Gastrocnemius medialis (tissue), 4 donors: ENCODE measurements around the gene LEPR. TPM values are rescaled to one million over a fixed set of nuclear protein-coding genes. Genes with fewer than 3 reads are reported as not detected.

Source experiments
- ATAC-seq, 2 donors: fragments of 150-250 bp; one replicate each; pipeline ENCODE4 v1.9.1; 2016
- DNase-seq, 2 donors: peaks; one replicate each; pipeline ENCODE4 v3.0.0-alpha.2; 2019
- H3K27ac ChIP-seq, 4 donors: fragments of 200-600 bp; sonication (generic); 1 replicate in 1 of 4; 2 replicates in 3 of 4; pipeline ENCODE4 v1.5.1; 2016 to 2018; ENCODE audit warnings: mild to moderate bottlenecking in 2 of 4, moderate library complexity in 1 of 4
- H3K27me3 ChIP-seq, 3 donors: fragments of 200-600 bp; sonication (generic) in 2 of 3; 1 replicate in 1 of 3; 2 replicates in 2 of 3; pipeline versions ENCODE4 v1.5.1 to v1.6.0; 2016 to 2019; ENCODE audit warnings: mild to moderate bottlenecking in 1 of 3, moderate library complexity in 1 of 3
- H3K36me3 ChIP-seq, 2 donors: fragments of 200-600 bp; sonication (generic) in 1 of 2; one replicate each; pipeline ENCODE4 v1.5.1; 2017 to 2018
- H3K4me1 ChIP-seq, 2 donors: fragments of 200-600 bp; sonication (generic) in 1 of 2; one replicate each; pipeline ENCODE4 v1.5.1; 2016 to 2017; ENCODE audit warnings: mild to moderate bottlenecking in 2 of 2
- H3K4me3 ChIP-seq, 4 donors: fragments of 200-600 bp; sonication (generic) in 3 of 4; 1 replicate in 1 of 4; 2 replicates in 3 of 4; pipeline ENCODE4 v1.5.1; 2016 to 2019; ENCODE audit warnings: mild to moderate bottlenecking in 2 of 4
- H3K9me3 ChIP-seq, 3 donors: fragments of 200-600 bp; sonication (generic) in 2 of 3; 1 replicate in 1 of 3; 2 replicates in 2 of 3; pipeline ENCODE4 v1.5.1; 2016 to 2019
- POLR2A ChIP-seq, 2 donors: fragments of 450-650 bp; IDR thresholded peaks; one replicate each; pipeline ENCODE4 v1.6.1; 2017; ENCODE audit warnings: antibody characterized with exemption in 2 of 2, mild to moderate bottlenecking in 2 of 2, moderate library complexity in 2 of 2
- in situ Hi-C, 4 donors: fragments of 200-750 bp; cut with MboI; loops; one replicate each; pipeline versions ENCODE4 v1.15.0 to v1.8.0; 2017; ENCODE audit warnings: low sequenced_read_pairs in 4 of 4
- intact Hi-C: fragments of 100-400 bp; cut with DNase I; formaldehyde crosslinking; loops from one replicate; pipeline ENCODE4 v1.15.1; 2023; ENCODE audit warnings: low total_unique reads
- total RNA-seq, 4 donors: library from RNA; depleted of rRNA; stranded (reverse); fragments of >200 nt; gene quantifications; one replicate each; pipeline versions ENCODE4 v1.1.0 to v1.2.3, GENCODE V29; 2016
- TF ChIP-seq, protein P1 (sequence below), 5 experiments: fragments of 450-650 bp in 3 of 5; fragments of 200-600 bp in 2 of 5; sonication (generic) in 2 of 5; IDR thresholded peaks in 4 of 5; conservative IDR thresholded peaks in 1 of 5; 1 replicate in 4 of 5; 2 replicates in 1 of 5; pipeline ENCODE4 v1.5.1; 2016 to 2019; ENCODE audit warnings: antibody characterized with exemption in 5 of 5, mild to moderate bottlenecking in 3 of 5, moderate library complexity in 3 of 5

LEPR gene
- total RNA-seq, 4 donors from 2014 or later, result 4.0 to 7.4 (median 4.2) TPM

DNA sequence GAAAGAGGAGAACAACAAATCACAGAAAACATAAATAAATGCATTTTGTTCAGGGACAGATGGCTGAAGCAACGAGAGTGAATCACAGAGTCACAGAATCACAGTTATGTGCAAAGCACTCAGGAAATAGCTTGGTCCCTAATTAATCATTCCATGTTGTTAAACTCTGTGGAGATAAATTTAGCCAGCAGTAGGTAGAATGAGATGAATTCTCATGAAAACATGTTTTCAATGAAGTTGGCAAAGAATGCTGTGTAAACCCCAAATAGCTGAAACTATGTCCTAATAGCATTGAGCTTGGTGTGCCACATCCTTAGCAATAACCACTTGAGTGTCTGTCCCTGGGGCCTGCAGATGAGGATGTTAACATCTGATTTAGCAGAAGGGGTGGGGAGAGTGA lies 20.4 kb downstream of the LEPR start:
- intact Hi-C loops, result no loop called here
- DNase-seq, result no peak
- H3K27ac ChIP-seq, result no peak overlapping the region
- H3K9me3 ChIP-seq, result no peaks in the 10 kb centered on the region
- no peaks in the 10 kb centered on the region for H3K36me3 ChIP-seq
- TF ChIP-seq POLR2A (IDR thresholded peaks at IDR 0.05), result no peak
- TF ChIP-seq, protein P1, sequence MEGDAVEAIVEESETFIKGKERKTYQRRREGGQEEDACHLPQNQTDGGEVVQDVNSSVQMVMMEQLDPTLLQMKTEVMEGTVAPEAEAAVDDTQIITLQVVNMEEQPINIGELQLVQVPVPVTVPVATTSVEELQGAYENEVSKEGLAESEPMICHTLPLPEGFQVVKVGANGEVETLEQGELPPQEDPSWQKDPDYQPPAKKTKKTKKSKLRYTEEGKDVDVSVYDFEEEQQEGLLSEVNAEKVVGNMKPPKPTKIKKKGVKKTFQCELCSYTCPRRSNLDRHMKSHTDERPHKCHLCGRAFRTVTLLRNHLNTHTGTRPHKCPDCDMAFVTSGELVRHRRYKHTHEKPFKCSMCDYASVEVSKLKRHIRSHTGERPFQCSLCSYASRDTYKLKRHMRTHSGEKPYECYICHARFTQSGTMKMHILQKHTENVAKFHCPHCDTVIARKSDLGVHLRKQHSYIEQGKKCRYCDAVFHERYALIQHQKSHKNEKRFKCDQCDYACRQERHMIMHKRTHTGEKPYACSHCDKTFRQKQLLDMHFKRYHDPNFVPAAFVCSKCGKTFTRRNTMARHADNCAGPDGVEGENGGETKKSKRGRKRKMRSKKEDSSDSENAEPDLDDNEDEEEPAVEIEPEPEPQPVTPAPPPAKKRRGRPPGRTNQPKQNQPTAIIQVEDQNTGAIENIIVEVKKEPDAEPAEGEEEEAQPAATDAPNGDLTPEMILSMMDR (IDR thresholded peaks at IDR 0.05 in 4 of 5, conservative IDR thresholded peaks at IDR 0.05 in 1 of 5), result no peak
- H3K27me3 ChIP-seq, result no peaks in the 10 kb centered on the region
- H3K4me3 ChIP-seq, result no peak overlapping the region
- ATAC-seq, result no peak
- in situ Hi-C loops, result loop anchor here in 1 of 4 donors (25.0 kb wide), 1 partner anchor 246 kb away; no protein-coding TSS in a partner anchor
- no peaks in the 10 kb centered on the region for H3K4me1 ChIP-seq

DNA sequence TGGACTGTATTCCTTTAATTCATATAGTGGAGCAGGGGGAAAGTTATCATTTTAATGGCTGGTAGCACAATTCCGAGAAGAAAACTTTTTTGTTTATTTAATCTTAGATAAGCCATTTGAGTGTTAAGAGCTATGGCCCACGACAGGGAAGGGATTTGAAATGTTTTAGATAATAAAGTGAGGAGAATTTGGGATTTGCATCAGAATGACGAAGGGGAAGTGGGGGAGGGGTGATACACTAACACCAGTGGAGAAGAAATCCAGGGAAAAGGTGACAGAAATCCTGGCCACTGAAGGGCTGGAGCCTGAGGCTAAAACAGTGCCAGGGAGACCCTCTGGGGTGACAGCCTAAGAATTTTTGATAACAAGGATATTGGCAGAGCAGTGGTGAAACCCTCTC lies 21.0 kb downstream of the LEPR start:
- ATAC-seq, result no peak
- in situ Hi-C loops, result loop anchor here in 1 of 4 donors (25.0 kb wide), 1 partner anchor 246 kb away; no protein-coding TSS in a partner anchor
- intact Hi-C loops, result no loop called here

DNA sequence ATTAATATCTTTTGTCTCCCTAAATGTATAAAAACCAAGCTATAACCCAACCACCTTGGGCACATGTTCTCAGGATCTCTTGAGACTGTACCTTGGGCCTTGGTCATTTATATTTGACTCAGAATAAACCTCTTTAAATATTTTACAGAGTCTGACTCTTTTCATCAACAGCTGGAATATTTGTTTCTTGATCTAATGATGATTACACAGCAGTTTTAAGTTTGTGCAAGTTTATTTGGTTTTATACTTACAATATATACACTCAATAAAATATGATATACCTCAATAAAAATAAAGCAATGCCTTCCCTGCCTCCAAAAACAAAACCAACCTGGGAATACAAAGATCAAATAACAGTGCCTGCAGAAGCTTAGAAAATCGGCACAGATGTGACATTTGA lies 22.0 kb downstream of the LEPR start:
- no peak for DNase-seq
- ATAC-seq, result no peak
- Histone ChIP-seq H3K9me3 (no peaks in the 10 kb centered on the region), H3K4me3 (no peak overlapping the region), H3K27me3 (no peaks in the 10 kb centered on the region), H3K27ac (no peak overlapping the region), H3K4me1 (no peaks in the 10 kb centered on the region), H3K36me3 (no peaks in the 10 kb centered on the region)
- in situ Hi-C loops (loop anchor here in 1 of 4 donors (25.0 kb wide), 1 partner anchor 245 kb away; no protein-coding TSS in a partner anchor), intact Hi-C loops (no loop called here)
- TF ChIP-seq, protein P1 (IDR thresholded peaks at IDR 0.05 in 4 of 5, conservative IDR thresholded peaks at IDR 0.05 in 1 of 5), result no peak
- no peak for TF ChIP-seq POLR2A (IDR thresholded peaks at IDR 0.05)

More for the DNA sequence above, 21.0 kb downstream of the LEPR start:
- no peak for DNase-seq
- no peaks in the 10 kb centered on the region for H3K9me3 ChIP-seq
- no peaks in the 10 kb centered on the region for H3K4me1 ChIP-seq
- no peaks in the 10 kb centered on the region for H3K27me3 ChIP-seq
- no peak for TF ChIP-seq POLR2A (IDR thresholded peaks at IDR 0.05)
- TF ChIP-seq, protein P1 (IDR thresholded peaks at IDR 0.05 in 4 of 5, conservative IDR thresholded peaks at IDR 0.05 in 1 of 5), result no peak
- H3K27ac ChIP-seq, result no peak overlapping the region
- H3K4me3 ChIP-seq, result no peak overlapping the region
- no peaks in the 10 kb centered on the region for H3K36me3 ChIP-seq

DNA sequence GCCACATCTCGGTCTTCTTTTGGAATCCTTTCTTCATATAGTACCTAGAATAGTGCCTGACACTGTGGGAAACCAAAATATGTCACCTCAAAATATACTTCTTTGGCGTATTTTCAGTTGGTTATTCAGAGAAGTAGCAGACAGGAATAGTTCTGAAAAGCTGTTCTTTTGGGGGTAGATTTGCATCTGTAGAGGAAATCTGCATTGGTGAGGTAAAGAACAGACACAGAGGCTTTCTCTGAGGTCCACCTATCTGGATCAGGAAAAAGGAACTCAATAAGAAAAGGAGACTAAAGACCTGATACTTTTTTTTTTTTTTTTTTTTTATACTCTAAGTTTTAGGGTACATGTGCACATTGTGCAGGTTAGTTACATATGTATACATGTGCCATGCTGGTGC lies 23.2 kb downstream of the LEPR start:
- no peak overlapping the region for H3K27ac ChIP-seq
- H3K4me3 ChIP-seq, result no peak overlapping the region
- no peaks in the 10 kb centered on the region for H3K4me1 ChIP-seq
- no peaks in the 10 kb centered on the region for H3K9me3 ChIP-seq
- no peaks in the 10 kb centered on the region for H3K36me3 ChIP-seq
- DNase-seq (no peak), ATAC-seq (no peak)
- in situ Hi-C loops, result loop anchor here in 1 of 4 donors (25.0 kb wide), 1 partner anchor 244 kb away; no protein-coding TSS in a partner anchor
- intact Hi-C loops, result no loop called here
- no peak for TF ChIP-seq POLR2A (IDR thresholded peaks at IDR 0.05)
- TF ChIP-seq, protein P1 (IDR thresholded peaks at IDR 0.05 in 4 of 5, conservative IDR thresholded peaks at IDR 0.05 in 1 of 5), result no peak
- H3K27me3 ChIP-seq, result no peaks in the 10 kb centered on the region
